SK-N-SH (cell line): ENCODE measurements around the gene C16orf74. TPM values are rescaled to one million over a fixed set of nuclear protein-coding genes. Genes with fewer than 3 reads are reported as not detected.

ENCODE experiments used
- CTCF ChIA-PET: fragments of 300-600, 350-600 bp; formaldehyde crosslinking; extraction: SDS; loops from one replicate; lab custom pipeline; 2021; lab: Yijun Ruan, JAX
- POLR2A ChIA-PET: fragments of 350-600 bp; sonication (Branson Sonifier 250); formaldehyde crosslinking; extraction: SDS; loops from one replicate; lab custom pipeline; 2020; ENCODE audit warnings: antibody characterized with exemption, inconsistent platforms; lab: Yijun Ruan, JAX
- DNase-seq: peaks from one replicate; pipeline ENCODE4 v3.0.0; 2012
- H2AFZ ChIP-seq: fragments of 200-600 bp; sonication (generic); 2 replicates; pipeline ENCODE4 v1.8.1; 2016; ENCODE audit warnings: antibody characterized with exemption, mild to moderate bottlenecking, low read depth
- H3F3A ChIP-seq: fragments of 200-600 bp; sonication (generic); replicated peaks from 2 replicates; pipeline ENCODE3; 2016; ENCODE audit warnings: antibody characterized with exemption, mild to moderate bottlenecking; ENCODE audit not compliant: insufficient read depth
- H3K27ac ChIP-seq, 2 experiments: fragments of 200-500 bp in 1 of 2; fragments of 200-600 bp in 1 of 2; sonication (Bioruptor generic) in 1 of 2; sonication (generic), shearing (Covaris generic) in 1 of 2; 2 replicates each; pipeline versions ENCODE4 v1.5.1 to v1.6.1; 2014 to 2016; ENCODE audit warnings: low read depth in 2 of 2, inconsistent platforms in 1 of 2, low read length in 1 of 2, mild to moderate bottlenecking in 1 of 2, mixed read lengths in 1 of 2
- H3K27me3 ChIP-seq: fragments of 200-600 bp; sonication (generic), shearing (Covaris generic); 2 replicates; pipeline ENCODE4 v1.6.1; 2016; ENCODE audit warnings: mixed run types; ENCODE audit not compliant: insufficient read depth
- H3K36me3 ChIP-seq, 2 experiments: fragments of 200-500 bp in 1 of 2; fragments of 200-600 bp in 1 of 2; sonication (Bioruptor generic) in 1 of 2; sonication (generic) in 1 of 2; replicated peaks in 1 of 2; 2 replicates each; pipeline versions ENCODE3 to v1.5.1; 2014 to 2016; ENCODE audit warnings: low read length in 1 of 2, mild to moderate bottlenecking in 1 of 2; ENCODE audit not compliant: insufficient read depth in 2 of 2, control insufficient read depth in 1 of 2
- H3K4me1 ChIP-seq, 2 experiments: fragments of 200-500 bp in 1 of 2; fragments of 200-600 bp in 1 of 2; sonication (Bioruptor generic) in 1 of 2; sonication (generic), shearing (Covaris generic) in 1 of 2; 2 replicates each; pipeline versions ENCODE4 v1.5.1 to v1.6.1; 2014 to 2016; ENCODE audit warnings: low read depth in 1 of 2, low read length in 1 of 2, mixed run types in 1 of 2; ENCODE audit not compliant: insufficient read depth in 2 of 2, control insufficient read depth in 1 of 2
- H3K4me2 ChIP-seq: fragments of 200-600 bp; sonication (generic), shearing (Covaris generic); 2 replicates; pipeline ENCODE4 v1.6.1; 2017; ENCODE audit warnings: mixed run types
- H3K4me3 ChIP-seq, 2 experiments: fragments of 200-500 bp in 1 of 2; fragments of 200-600 bp in 1 of 2; sonication (Bioruptor generic) in 1 of 2; sonication (generic), shearing (Covaris generic) in 1 of 2; 2 replicates each; pipeline versions ENCODE4 v1.5.1 to v1.8.1; 2014 to 2016; ENCODE audit warnings: low read depth in 2 of 2, inconsistent platforms in 1 of 2, low read length in 1 of 2, mild to moderate bottlenecking in 1 of 2, mixed read lengths in 1 of 2, moderate library complexity in 1 of 2
- H3K79me2 ChIP-seq: fragments of 200-600 bp; sonication (generic); 2 replicates; pipeline ENCODE4 v1.8.1; 2017; ENCODE audit warnings: mild to moderate bottlenecking; ENCODE audit not compliant: insufficient read depth
- H3K9ac ChIP-seq: fragments of 200-600 bp; sonication (generic); 2 replicates; pipeline ENCODE4 v1.6.1; 2017; ENCODE audit warnings: mixed run types
- H3K9me2 ChIP-seq: fragments of 200-600 bp; sonication (generic); 2 replicates; pipeline ENCODE4 v1.6.1; 2017; ENCODE audit warnings: mixed run types
- H3K9me3 ChIP-seq: fragments of 200-600 bp; sonication (generic); 2 replicates; pipeline ENCODE4 v1.6.1; 2017; ENCODE audit warnings: mixed run types, mild to moderate bottlenecking, moderate library complexity
- H4K20me1 ChIP-seq: fragments of 200-600 bp; sonication (generic); 2 replicates; pipeline ENCODE4 v1.6.1; 2017; ENCODE audit warnings: mild to moderate bottlenecking, mixed run types; ENCODE audit not compliant: insufficient read depth
- FOSL2 ChIP-seq: IDR thresholded peaks from 2 replicates; pipeline ENCODE4 v1.4.0; 2012; ENCODE audit warnings: low read depth, mild to moderate bottlenecking, moderate library complexity, borderline replicate concordance
- FOXM1 ChIP-seq: IDR thresholded peaks from 2 replicates; pipeline ENCODE4 v1.4.0; 2012; ENCODE audit warnings: low read depth, mild to moderate bottlenecking
- POLR2AphosphoS5 ChIP-seq: IDR thresholded peaks from 2 replicates; pipeline ENCODE4 v1.6.1; 2012; ENCODE audit warnings: low read depth, low read length
- REST ChIP-seq: IDR thresholded peaks from 2 replicates; pipeline ENCODE4 v1.6.1; 2012; ENCODE audit warnings: mild to moderate bottlenecking, low read depth, low read length, moderate library complexity
- SMC3 ChIP-seq: IDR thresholded peaks from 2 replicates; pipeline ENCODE4 v1.6.1; 2012; ENCODE audit warnings: low read depth, low read length, improper control_type of control experiment
- WGBS: methylation state at CpG from one replicate; pipeline ENCODE4 v1.1.6; 2017; ENCODE audit warnings: low lambda C conversion rate; 5-methylcytosine and 5-hydroxymethylcytosine counted together
- polyA plus RNA-seq, 3 experiments: library from polyadenylated mRNA; depleted of rRNA; stranded (reverse); fragments of >200 nt; gene quantifications; 2 replicates each; pipeline ENCODE4 v1.2.3, GENCODE V29; 2012
- TF ChIP-seq, protein P1 (sequence below): IDR thresholded peaks from 2 replicates; pipeline ENCODE4 v1.4.0; 2012; ENCODE audit warnings: low read depth, borderline replicate concordance

C16orf74 gene
- polyA plus RNA-seq, 1 of the 3 experiments (the other 2 are of a cell fraction) = 27.2 TPM

DNA sequence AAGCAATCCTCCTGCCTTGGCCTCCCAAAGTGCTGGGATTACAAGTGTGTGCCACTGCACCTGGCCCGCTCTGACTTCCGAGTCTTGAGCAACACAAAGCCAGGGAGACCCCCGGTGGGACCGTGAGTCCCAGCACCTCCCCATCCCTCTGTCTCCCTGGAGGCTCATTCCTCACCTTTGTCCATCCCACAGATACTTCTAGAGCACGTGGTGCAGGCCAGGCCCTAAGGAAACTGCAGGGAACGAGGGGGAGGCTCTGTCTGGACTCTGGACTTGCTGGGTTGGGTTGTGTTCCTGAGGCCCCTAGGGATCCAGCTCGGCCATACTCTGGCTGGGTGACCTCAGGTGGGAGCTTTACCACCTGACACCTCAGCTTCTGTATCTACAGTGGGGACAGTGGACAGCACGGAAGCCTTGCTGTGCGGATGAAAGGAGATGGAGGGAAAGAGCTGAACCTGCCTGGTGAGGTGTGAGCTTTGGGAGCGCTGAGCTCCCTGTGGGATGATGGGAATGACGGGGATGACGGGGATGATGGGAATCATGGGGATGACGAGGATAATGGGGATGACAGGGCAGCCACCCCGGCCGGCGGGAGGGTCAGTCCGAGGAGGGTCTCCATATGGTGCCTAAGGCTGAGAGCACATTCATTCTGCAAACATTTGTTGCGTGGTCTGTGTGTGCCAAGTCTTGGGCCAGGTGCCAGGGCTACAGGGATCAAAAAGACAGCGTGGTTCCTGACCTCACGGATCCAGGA is 26.6 kb downstream of the C16orf74 start:
- no peak overlapping the region for H3K4me2 ChIP-seq

DNA sequence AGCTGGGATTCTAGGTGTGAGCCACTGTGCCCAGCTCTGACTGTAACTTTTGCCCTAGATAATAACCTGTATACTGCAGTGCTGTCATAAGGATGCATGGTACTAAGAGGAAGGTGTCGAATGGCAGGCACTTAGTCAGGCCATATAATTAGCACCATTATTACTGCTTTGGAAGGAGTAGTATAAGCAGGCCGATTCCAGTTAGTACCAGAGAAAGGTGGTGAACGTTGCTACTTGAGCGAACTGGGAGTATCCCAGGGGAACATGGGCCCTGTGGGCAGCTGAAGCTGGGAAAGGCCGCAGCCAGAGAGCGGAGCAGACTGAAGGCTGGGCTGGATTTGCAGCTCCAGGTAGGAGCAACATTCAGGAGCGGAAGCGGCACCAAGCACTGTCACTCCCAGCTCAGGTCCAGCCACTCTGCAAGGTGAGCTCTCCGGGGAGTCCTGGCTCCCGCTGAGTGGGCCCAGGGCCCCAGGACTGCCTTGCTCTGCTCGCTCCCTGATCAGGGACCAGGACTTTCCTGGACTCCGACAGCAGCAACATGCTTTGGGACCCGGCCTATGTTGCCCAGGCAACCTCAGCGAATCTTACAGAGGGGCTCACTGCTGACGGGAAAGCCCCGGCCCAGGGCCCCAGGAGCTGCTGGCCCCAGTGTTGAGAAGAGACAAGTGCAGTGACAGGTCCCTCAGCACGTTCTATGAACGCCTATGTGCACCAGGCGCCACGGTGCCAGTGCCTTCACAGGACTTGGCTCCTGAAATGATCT is 28.6 kb downstream of the C16orf74 start:
- TF ChIP-seq FOXM1 = no peak
- no peak for TF ChIP-seq REST
- no peak overlapping the region for H3K9ac ChIP-seq
- POLR2A ChIA-PET = no interaction called here
- no peaks in the 10 kb centered on the region for H3K9me3 ChIP-seq
- no peak overlapping the region for H2AFZ ChIP-seq
- 95% methylated on average over 12 of the region's 20 CpGs for WGBS
- H3K4me1 ChIP-seq = peaks cover 0 to 15% of the 10 kb centered on the region in 2 experiments; a peak in 1 of 4 replicates
- no peak overlapping the region for H3K27ac ChIP-seq
- H3K4me2 ChIP-seq = no peak overlapping the region
- peaks cover 6% of the 10 kb centered on the region; the same call in 1 of the 2 replicates for H3K79me2 ChIP-seq
- H4K20me1 ChIP-seq = peaks cover 22% of the 10 kb centered on the region
- no peaks in the 10 kb centered on the region for H3K27me3 ChIP-seq
- no peak overlapping the region for H3K4me3 ChIP-seq
- no peaks in the 10 kb centered on the region for H3K36me3 ChIP-seq
- CTCF ChIA-PET = interaction anchor here (1.1 to 1.2 kb wide), 3 partner anchors 47 to 69 kb away, joined by 3 to 4 read pairs (median 4); no protein-coding TSS in a partner anchor
- no peak for DNase-seq
- no peaks in the 10 kb centered on the region for H3K9me2 ChIP-seq
- H3F3A ChIP-seq = peaks cover 10% of the 10 kb centered on the region

More for the DNA sequence above, 26.6 kb downstream of the C16orf74 start:
- ChIA-PET CTCF (interaction anchor here (0.5 to 1.4 kb wide), 4 partner anchors 19 to 66 kb away, joined by 3 to 4 read pairs (median 3); no protein-coding TSS in a partner anchor), POLR2A (no interaction called here)
- TF ChIP-seq FOSL2 = no peak
- no peak for TF ChIP-seq POLR2AphosphoS5
- TF ChIP-seq SMC3 = no peak
- TF ChIP-seq, protein P1, sequence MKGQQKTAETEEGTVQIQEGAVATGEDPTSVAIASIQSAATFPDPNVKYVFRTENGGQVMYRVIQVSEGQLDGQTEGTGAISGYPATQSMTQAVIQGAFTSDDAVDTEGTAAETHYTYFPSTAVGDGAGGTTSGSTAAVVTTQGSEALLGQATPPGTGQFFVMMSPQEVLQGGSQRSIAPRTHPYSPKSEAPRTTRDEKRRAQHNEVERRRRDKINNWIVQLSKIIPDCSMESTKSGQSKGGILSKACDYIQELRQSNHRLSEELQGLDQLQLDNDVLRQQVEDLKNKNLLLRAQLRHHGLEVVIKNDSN = no peak
- Histone ChIP-seq H3K9ac (no peak overlapping the region), H3K79me2 (peaks cover 14% of the 10 kb centered on the region; the same call in 1 of the 2 replicates), H3K4me1 (peaks cover 0 to 10% of the 10 kb centered on the region in 2 experiments; a peak in 1 of 4 replicates), H3F3A (peaks cover 10% of the 10 kb centered on the region), H3K36me3 (no peaks in the 10 kb centered on the region), H3K9me3 (no peaks in the 10 kb centered on the region), H3K4me3 (no peak overlapping the region), H2AFZ (no peak overlapping the region), H3K27ac (no peak overlapping the region), H4K20me1 (peaks cover 11% of the 10 kb centered on the region; the same call in 1 of the 2 replicates), H3K9me2 (no peaks in the 10 kb centered on the region), H3K27me3 (no peaks in the 10 kb centered on the region)
- 90% methylated on average over 16 of the region's 20 CpGs for WGBS
- no peak for DNase-seq
